ENCODE results near the gene TIAM1.

TIAM1 gene

GRCh38 chr21:31243611-31244010 lies 100.5 kb downstream of the TIAM1 start:
- Histone ChIP-seq H2AFZ (no peak overlapping the region), H3K9me3 (ENCODE audit: control insufficient read depth, low read length) (peaks cover 3% of the 10 kb centered on the region), H3K4me2 (ENCODE audit: low read length) (no peak overlapping the region), H3K4me3 (ENCODE audit: low read depth, low read length) (no peak overlapping the region), H3K27ac (no peak overlapping the region), H3K9ac (no peak overlapping the region), H3K4me1 (no peaks in the 10 kb centered on the region), H3K27me3 (ENCODE audit: control insufficient read depth, insufficient read depth, low read length) (no peaks in the 10 kb centered on the region), H3K79me2 (no peaks in the 10 kb centered on the region), H3K36me3 (ENCODE audit: control insufficient read depth, insufficient read depth, low read length) (no peaks in the 10 kb centered on the region)
- no peak for TF ChIP-seq CTCF (IDR thresholded peaks at IDR 0.05)

- Histone ChIP-seq H3K36me3 (ENCODE audit: control insufficient read depth, insufficient read depth, low read length) (no peaks in the 10 kb centered on the region), H2AFZ (no peak overlapping the region)
- TF ChIP-seq CTCF (IDR thresholded peaks at IDR 0.05): no peak
Measured at GRCh38 chr21:31236528-31236927, 107.5 kb downstream of the TIAM1 start.

DNA sequence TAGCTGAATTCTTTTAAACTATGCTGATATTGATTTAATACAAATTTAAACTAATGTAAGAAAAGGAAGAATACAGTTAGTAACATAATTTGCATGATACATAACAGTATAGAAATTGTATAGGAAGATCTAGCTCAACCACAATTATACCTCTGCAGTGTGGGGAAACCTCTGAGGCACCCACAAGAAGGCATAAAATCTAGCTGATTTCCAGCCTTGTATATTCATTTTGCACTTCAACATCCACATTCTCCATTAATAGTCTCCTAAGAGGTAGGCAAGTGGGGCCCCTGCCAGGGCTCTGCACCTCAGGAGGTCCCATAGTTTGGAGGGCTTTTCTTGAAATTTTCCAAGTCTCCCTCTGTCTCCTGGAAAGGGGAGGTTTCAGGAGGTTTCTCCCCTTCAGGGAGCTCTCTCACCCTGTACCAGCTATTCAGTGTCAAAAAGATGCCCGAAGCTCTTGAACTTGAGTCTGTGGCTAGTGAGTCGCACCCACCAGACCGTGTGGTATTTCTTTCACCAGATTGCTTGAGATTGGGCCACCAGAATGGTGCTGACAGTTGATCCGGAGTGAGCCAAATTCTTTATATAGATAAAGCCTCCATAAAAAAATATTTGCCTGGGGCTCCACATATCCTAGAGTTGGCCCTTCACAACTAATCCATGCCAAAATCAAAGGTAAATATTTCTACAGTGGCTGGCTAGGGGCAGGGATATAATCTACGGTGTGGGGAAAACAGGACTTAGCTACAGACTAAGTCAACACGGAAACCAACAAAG lies 108.2 kb downstream of the TIAM1 start:
- H3K36me3 ChIP-seq (ENCODE audit: control insufficient read depth, insufficient read depth, low read length): no peaks in the 10 kb centered on the region
- H3K9me3 ChIP-seq (ENCODE audit: control insufficient read depth, low read length): no peaks in the 10 kb centered on the region
- no peaks in the 10 kb centered on the region for H3K4me1 ChIP-seq
- no peak overlapping the region for H3K4me3 ChIP-seq (ENCODE audit: low read depth, low read length)
- H3K27me3 ChIP-seq (ENCODE audit: control insufficient read depth, insufficient read depth, low read length): no peaks in the 10 kb centered on the region
- H3K4me2 ChIP-seq (ENCODE audit: low read length): no peak overlapping the region
- H3K27ac ChIP-seq: no peak overlapping the region
- TF ChIP-seq CTCF (IDR thresholded peaks at IDR 0.05): no peak
- H2AFZ ChIP-seq: no peak overlapping the region
- no peaks in the 10 kb centered on the region for H3K79me2 ChIP-seq
- no peak overlapping the region for H3K9ac ChIP-seq

More at GRCh38 chr21:31236528-31236927, 107.5 kb downstream of the TIAM1 start:
- no peak overlapping the region for H3K4me3 ChIP-seq (ENCODE audit: low read depth, low read length)
- no peaks in the 10 kb centered on the region for H3K4me1 ChIP-seq
- no peak overlapping the region for H3K9ac ChIP-seq
- H3K27me3 ChIP-seq (ENCODE audit: control insufficient read depth, insufficient read depth, low read length): no peaks in the 10 kb centered on the region
- H3K9me3 ChIP-seq (ENCODE audit: control insufficient read depth, low read length): no peaks in the 10 kb centered on the region
- no peak overlapping the region for H3K27ac ChIP-seq
- H3K4me2 ChIP-seq (ENCODE audit: low read length): no peak overlapping the region
- no peaks in the 10 kb centered on the region for H3K79me2 ChIP-seq

- no peak overlapping the region for H3K9ac ChIP-seq
- H2AFZ ChIP-seq: no peak overlapping the region
- no peak overlapping the region for H3K4me3 ChIP-seq (ENCODE audit: low read depth, low read length)
- H3K36me3 ChIP-seq (ENCODE audit: control insufficient read depth, insufficient read depth, low read length): no peaks in the 10 kb centered on the region
- H3K4me1 ChIP-seq: no peaks in the 10 kb centered on the region
- no peak overlapping the region for H3K4me2 ChIP-seq (ENCODE audit: low read length)
- no peaks in the 10 kb centered on the region for H3K9me3 ChIP-seq (ENCODE audit: control insufficient read depth, low read length)
- H3K79me2 ChIP-seq: no peaks in the 10 kb centered on the region
- H3K27ac ChIP-seq: no peak overlapping the region
- no peak for TF ChIP-seq CTCF (IDR thresholded peaks at IDR 0.05)
- H3K27me3 ChIP-seq (ENCODE audit: control insufficient read depth, insufficient read depth, low read length): no peaks in the 10 kb centered on the region
Measured at GRCh38 chr21:31234936-31235335, 109.1 kb downstream of the TIAM1 start.

DNA sequence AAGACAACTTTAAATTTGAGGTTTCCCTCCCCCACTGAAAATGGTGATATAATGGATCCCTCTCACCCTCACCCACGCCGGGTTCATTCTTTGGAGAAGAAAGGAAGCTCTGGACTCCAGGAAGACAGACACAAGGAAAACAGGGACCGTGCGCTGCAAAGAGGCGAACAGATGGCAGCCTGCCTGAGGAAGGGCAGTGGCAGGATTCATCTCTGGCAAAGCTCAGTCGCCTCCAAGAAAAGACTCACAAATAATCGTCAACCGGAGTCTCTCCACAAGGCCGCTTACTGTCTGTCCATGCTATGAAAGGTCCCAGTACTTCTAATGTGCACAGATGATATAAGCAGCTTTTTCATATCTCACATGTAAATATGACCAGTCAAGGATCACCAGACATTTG lies 110.3 kb downstream of the TIAM1 start:
- Histone ChIP-seq H3K9me3 (ENCODE audit: control insufficient read depth, low read length) (no peaks in the 10 kb centered on the region), H3K79me2 (no peaks in the 10 kb centered on the region), H3K27ac (no peak overlapping the region), H3K9ac (no peak overlapping the region), H3K27me3 (ENCODE audit: control insufficient read depth, insufficient read depth, low read length) (no peaks in the 10 kb centered on the region), H3K4me2 (ENCODE audit: low read length) (no peak overlapping the region), H3K4me3 (ENCODE audit: low read depth, low read length) (no peak overlapping the region), H2AFZ (no peak overlapping the region), H3K36me3 (ENCODE audit: control insufficient read depth, insufficient read depth, low read length) (no peaks in the 10 kb centered on the region), H3K4me1 (no peaks in the 10 kb centered on the region)
- TF ChIP-seq CTCF (IDR thresholded peaks at IDR 0.05): no peak
